ENCODE data around the gene TNFRSF8.

DNA sequence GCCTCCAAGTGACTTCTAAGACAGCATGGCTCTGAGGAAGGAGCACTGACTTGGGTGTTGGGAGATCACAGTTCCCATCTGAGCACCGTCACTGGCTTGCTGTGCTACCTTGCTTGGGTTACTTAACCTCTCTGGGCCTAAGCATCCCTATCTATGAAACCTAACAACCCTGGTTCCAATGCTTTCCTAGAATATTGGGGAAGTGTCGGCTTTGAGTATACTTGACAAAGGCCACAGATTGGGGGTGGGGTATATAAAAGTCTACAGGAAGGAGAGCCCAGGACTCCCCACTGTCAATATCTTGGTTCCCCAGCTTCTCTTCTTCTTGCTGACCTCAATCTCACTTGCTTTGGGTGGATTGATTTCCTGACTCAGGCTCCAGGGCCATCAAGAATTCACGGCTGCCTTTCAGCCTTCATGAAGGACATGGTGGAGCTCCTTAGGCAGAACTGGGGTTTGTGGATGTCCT lies 110.0 kb downstream of the TNFRSF8 start:
- TF ChIP-seq, protein P1, sequence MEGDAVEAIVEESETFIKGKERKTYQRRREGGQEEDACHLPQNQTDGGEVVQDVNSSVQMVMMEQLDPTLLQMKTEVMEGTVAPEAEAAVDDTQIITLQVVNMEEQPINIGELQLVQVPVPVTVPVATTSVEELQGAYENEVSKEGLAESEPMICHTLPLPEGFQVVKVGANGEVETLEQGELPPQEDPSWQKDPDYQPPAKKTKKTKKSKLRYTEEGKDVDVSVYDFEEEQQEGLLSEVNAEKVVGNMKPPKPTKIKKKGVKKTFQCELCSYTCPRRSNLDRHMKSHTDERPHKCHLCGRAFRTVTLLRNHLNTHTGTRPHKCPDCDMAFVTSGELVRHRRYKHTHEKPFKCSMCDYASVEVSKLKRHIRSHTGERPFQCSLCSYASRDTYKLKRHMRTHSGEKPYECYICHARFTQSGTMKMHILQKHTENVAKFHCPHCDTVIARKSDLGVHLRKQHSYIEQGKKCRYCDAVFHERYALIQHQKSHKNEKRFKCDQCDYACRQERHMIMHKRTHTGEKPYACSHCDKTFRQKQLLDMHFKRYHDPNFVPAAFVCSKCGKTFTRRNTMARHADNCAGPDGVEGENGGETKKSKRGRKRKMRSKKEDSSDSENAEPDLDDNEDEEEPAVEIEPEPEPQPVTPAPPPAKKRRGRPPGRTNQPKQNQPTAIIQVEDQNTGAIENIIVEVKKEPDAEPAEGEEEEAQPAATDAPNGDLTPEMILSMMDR (IDR thresholded peaks at IDR 0.05; ENCODE audit: insufficient read depth, low read length, poor library complexity, severe bottlenecking): no peak
- TF ChIP-seq EZH2phosphoT487 (conservative IDR thresholded peaks at IDR 0.05; ENCODE audit: low read length): no peak

All from SU-DHL-6 (cell line).